ENCODE data around the gene UIMC1. TPM values are rescaled to one million over a fixed set of nuclear protein-coding genes. Genes with fewer than 3 reads are reported as not detected.
"Not testable (repeated sequence)": the region's sequence is repeated elsewhere in the genome, so short reads cannot be mapped to it uniquely, and the experiment has no call there.

The UIMC1 gene
- total RNA-seq, 4 donors from 2014 or later, result 30.0 to 34.3 (median 32.4) TPM

GRCh38 chr5:176985516-176985915 lies 21.1 kb downstream of the UIMC1 start:
- Histone ChIP-seq H3K4me1 (peaks cover 0 to 3% of the 10 kb centered on the region in 2 donors), H3K9me3 (no peaks in the 10 kb centered on the region), H3K36me3 (peaks cover 4 to 7% of the 10 kb centered on the region in 2 donors), H3K4me3 (replicated peaks in 1 of 3) (no peak overlapping the region), H3K27ac (no peak overlapping the region), H3K27me3 (no peaks in the 10 kb centered on the region)
- no peak for DNase-seq
- intact Hi-C loops (cut with DNase I), result no loop called here
- 79 to 83% methylated on average over 2 of the region's 2 CpGs for WGBS, 2 donors
- TF ChIP-seq CTCF (IDR thresholded peaks at IDR 0.05) (no peak), POLR2A (IDR thresholded peaks at IDR 0.05) (no peak)

GRCh38 chr5:176984176-176984575 lies 22.4 kb downstream of the UIMC1 start:
- H3K27ac ChIP-seq; H3K27me3 ChIP-seq; intact Hi-C loops (cut with DNase I); H3K4me3 ChIP-seq (replicated peaks in 1 of 3); H3K9me3 ChIP-seq; H3K4me1 ChIP-seq; DNase-seq: not testable (repeated sequence)
- 96 to 99% methylated on average over 6 to 11 of the region's 28 CpGs for WGBS, 2 donors
- peaks cover 10 to 13% of the 10 kb centered on the region in 2 donors for H3K36me3 ChIP-seq

- H3K4me1 ChIP-seq; H3K27ac ChIP-seq; intact Hi-C loops (cut with DNase I); H3K9me3 ChIP-seq; DNase-seq; H3K4me3 ChIP-seq (replicated peaks in 1 of 3); H3K27me3 ChIP-seq: not testable (repeated sequence)
- 92 to 96% methylated on average over 5 to 15 of the region's 21 CpGs for WGBS, 2 donors
- peaks cover 10 to 13% of the 10 kb centered on the region in 2 donors for H3K36me3 ChIP-seq
These were observed 23.0 kb downstream of the UIMC1 start for GRCh38 chr5:176983593-176983992.

GRCh38 chr5:176983112-176983511 lies 23.5 kb downstream of the UIMC1 start:
- H3K27me3 ChIP-seq; H3K4me1 ChIP-seq; H3K9me3 ChIP-seq; DNase-seq; intact Hi-C loops (cut with DNase I); H3K27ac ChIP-seq; H3K4me3 ChIP-seq (replicated peaks in 1 of 3): not testable (repeated sequence)
- H3K36me3 ChIP-seq, result peaks cover 10 to 13% of the 10 kb centered on the region in 2 donors
- WGBS, 2 donors, result 86 to 89% methylated on average over 13 of the region's 13 CpGs

GRCh38 chr5:176980818-176981217 lies 25.8 kb downstream of the UIMC1 start:
- H3K9me3 ChIP-seq, result no peaks in the 10 kb centered on the region
- WGBS, 2 donors, result 96 to 97% methylated on average over 7 of the region's 7 CpGs
- no peak overlapping the region for H3K4me3 ChIP-seq (replicated peaks in 1 of 3)
- TF ChIP-seq POLR2A (IDR thresholded peaks at IDR 0.05) (no peak), CTCF (IDR thresholded peaks at IDR 0.05) (no peak)
- H3K4me1 ChIP-seq, result peaks cover 0 to 3% of the 10 kb centered on the region in 2 donors
- no peak for DNase-seq
- no peak overlapping the region for H3K27ac ChIP-seq
- intact Hi-C loops (cut with DNase I), result no loop called here
- H3K27me3 ChIP-seq, result no peaks in the 10 kb centered on the region
- peaks cover 10 to 13% of the 10 kb centered on the region in 2 donors for H3K36me3 ChIP-seq

- intact Hi-C loops (cut with DNase I), result no loop called here
- Histone ChIP-seq H3K27me3 (no peaks in the 10 kb centered on the region), H3K36me3 (peaks cover 10 to 15% of the 10 kb centered on the region in 2 donors), H3K4me1 (no peaks in the 10 kb centered on the region), H3K9me3 (no peaks in the 10 kb centered on the region), H3K27ac (no peak overlapping the region), H3K4me3 (replicated peaks in 1 of 3) (no peak overlapping the region)
- WGBS, 2 donors, result 88 to 94% methylated on average over 3 of the region's 3 CpGs
- no peak for TF ChIP-seq CTCF (IDR thresholded peaks at IDR 0.05)
- TF ChIP-seq POLR2A (IDR thresholded peaks at IDR 0.05), result no peak
- no peak for DNase-seq
These were observed 26.9 kb downstream of the UIMC1 start for GRCh38 chr5:176979669-176980068.

- no peaks in the 10 kb centered on the region for H3K9me3 ChIP-seq
- no peak for DNase-seq
- intact Hi-C loops (cut with DNase I), result no loop called here
- peaks cover 17 to 27% of the 10 kb centered on the region in 2 donors for H3K36me3 ChIP-seq
- no peaks in the 10 kb centered on the region for H3K4me1 ChIP-seq
- no peaks in the 10 kb centered on the region for H3K27me3 ChIP-seq
- TF ChIP-seq CTCF (IDR thresholded peaks at IDR 0.05), result no peak
- no peak for TF ChIP-seq POLR2A (IDR thresholded peaks at IDR 0.05)
- no peak overlapping the region for H3K27ac ChIP-seq
- no peak overlapping the region for H3K4me3 ChIP-seq (replicated peaks in 1 of 3)
- 65 to 82% methylated on average over 1 of the region's 1 CpG for WGBS, 2 donors
These were observed 40.9 kb downstream of the UIMC1 start for GRCh38 chr5:176965633-176966032.

Data from thyroid gland (tissue), 4 donors.